PC-3 (cell line): ENCODE results near the gene ARHGEF38. TPM values are rescaled to one million over a fixed set of nuclear protein-coding genes. Genes with fewer than 3 reads are reported as not detected.
A peak's percentile ranks its signal among the peaks of the same experiment; 100 is the strongest.

Source experiments
- ATAC-seq: fragments of 200-7000 bp; cut with Tn5 transposase; 2 replicates; pipeline ENCODE4 v1.9.1; 2020; ENCODE audit warnings: mild to moderate bottlenecking, moderate library complexity
- BruUV-seq: library from RNA; stranded (reverse); fragments of 400-500 nt; replicated peaks from 2 replicates; lab custom pipeline; 2021; lab: Mats Ljungman, UMichigan
- CTCF ChIA-PET: fragments of 300-600 bp; sonication (Branson Sonifier 250); formaldehyde crosslinking; loops from one replicate; lab custom pipeline; 2022; ENCODE audit warnings: antibody characterized with exemption; lab: Charles Lee
- POLR2A ChIA-PET: fragments of 300-600 bp; sonication (Branson Sonifier 250); formaldehyde crosslinking; loops from one replicate; lab custom pipeline; 2022; ENCODE audit warnings: antibody characterized with exemption; ENCODE audit not compliant: unreplicated experiment; lab: Charles Lee
- DNase-seq: peaks from one replicate; pipeline ENCODE4 v3.0.0-alpha.2; 2015
- H2AFZ ChIP-seq: fragments of 300-600 bp; sonication (generic); 2 replicates; pipeline ENCODE4 v1.6.0; 2016; ENCODE audit warnings: antibody characterized with exemption, low read length
- H3F3A ChIP-seq: fragments of 300-600 bp; sonication (generic); one replicate; pipeline ENCODE4 v1.6.0; 2017; ENCODE audit warnings: antibody characterized with exemption, low read length, control low read depth, mild to moderate bottlenecking; ENCODE audit not compliant: unreplicated experiment
- H3K27ac ChIP-seq: fragments of 300-600 bp; sonication (generic); 2 replicates; pipeline ENCODE4 v1.5.1; 2016; ENCODE audit warnings: mild to moderate bottlenecking, low read length
- H3K27me3 ChIP-seq: fragments of 300-600 bp; sonication (generic); 2 replicates; pipeline ENCODE4 v1.6.1; 2016; ENCODE audit warnings: low read length, mixed read lengths
- H3K36me3 ChIP-seq: fragments of 300-600 bp; sonication (generic); 2 replicates; pipeline ENCODE4 v1.6.1; 2016; ENCODE audit warnings: low read depth, mixed run types, low read length, mixed read lengths
- H3K4me1 ChIP-seq: fragments of 300-600 bp; sonication (generic); 2 replicates; pipeline ENCODE4 v1.5.1; 2016; ENCODE audit warnings: low read length; ENCODE audit not compliant: insufficient read depth
- H3K4me2 ChIP-seq: fragments of 300-600 bp; sonication (generic); 2 replicates; pipeline ENCODE4 v1.6.0; 2016; ENCODE audit warnings: low read length
- H3K4me3 ChIP-seq: fragments of 300-600 bp; sonication (generic); 2 replicates; pipeline ENCODE4 v1.5.1; 2016; ENCODE audit warnings: mild to moderate bottlenecking, low read length, mixed read lengths
- H3K79me2 ChIP-seq: fragments of 300-600 bp; sonication (generic); 2 replicates; pipeline ENCODE4 v1.6.1; 2017; ENCODE audit warnings: low read length, mixed read lengths
- H3K9ac ChIP-seq: fragments of 300-600 bp; sonication (generic); 2 replicates; pipeline ENCODE4 v1.6.0; 2016; ENCODE audit warnings: mild to moderate bottlenecking, low read length
- H3K9me2 ChIP-seq: fragments of 300-600 bp; sonication (generic); replicated peaks from 2 replicates; pipeline ENCODE4 v1.6.1; 2016; ENCODE audit warnings: mixed run types, low read length, mixed read lengths
- H3K9me3 ChIP-seq: fragments of 300-600 bp; sonication (generic); 2 replicates; pipeline ENCODE4 v1.6.1; 2016; ENCODE audit warnings: low read length, mixed read lengths
- H4K20me1 ChIP-seq: fragments of 300-600 bp; sonication (generic); 2 replicates; pipeline ENCODE4 v1.6.1; 2016; ENCODE audit warnings: low read length, mixed read lengths
- CTCF ChIP-seq: fragments of 300-600 bp; sonication (generic); conservative IDR thresholded peaks from 2 replicates; pipeline ENCODE4 v1.5.1; 2017; ENCODE audit warnings: antibody characterized with exemption, low read depth, mild to moderate bottlenecking, low read length
- EZH2 ChIP-seq: fragments of 300-600 bp; sonication (generic); IDR thresholded peaks from one replicate; pipeline ENCODE4 v1.6.1; 2017; ENCODE audit warnings: antibody characterized with exemption, mild to moderate bottlenecking, low read length; ENCODE audit not compliant: unreplicated experiment
- EZH2phosphoT487 ChIP-seq: fragments of 300-600 bp; sonication (generic); IDR thresholded peaks from 2 replicates; pipeline ENCODE4 v1.6.1; 2018; ENCODE audit warnings: mild to moderate bottlenecking, antibody characterized with exemption, low read length, borderline replicate concordance
- intact Hi-C: fragments of 100-400 bp; cut with micrococcal nuclease; formaldehyde crosslinking; loops from 2 replicates; pipeline ENCODE4 v1.9.0; 2023
- total RNA-seq: library from RNA; depleted of rRNA; stranded (reverse); fragments of >200 nt; gene quantifications from 2 replicates; pipeline ENCODE4 v1.2.3, GENCODE V29; 2014

The ARHGEF38 gene
- total RNA-seq, 1 experiment from 2014 or later, result 2.0 TPM

- BruUV-seq, result no TSS peak
- H3K9me3 ChIP-seq, result no peaks in the 10 kb centered on the region
- DNase-seq (no peak), ATAC-seq (no peak)
- ChIA-PET POLR2A (interaction anchor here (0.6 kb wide), 1 partner anchor 146 kb away, joined by 3 read pairs; the partner anchor contains the start of gene ARHGEF38), CTCF (no interaction called here)
- 0 out of 2 replicates have a peak, but pooled peaks cover 2% of the 10 kb centered on the region for H3K4me1 ChIP-seq
- H3K9me2 ChIP-seq, result no peaks in the 10 kb centered on the region
- no peak overlapping the region for H3K4me3 ChIP-seq
- TF ChIP-seq EZH2, result no peak
- TF ChIP-seq CTCF, result no peak
- H3K4me2 ChIP-seq, result no peak overlapping the region
- no peak overlapping the region for H3K27ac ChIP-seq
- intact Hi-C loops, result no loop called here
- H3F3A ChIP-seq, result no peaks in the 10 kb centered on the region
- H3K27me3 ChIP-seq, result no peaks in the 10 kb centered on the region
- peaks cover 11% of the 10 kb centered on the region for H3K79me2 ChIP-seq
- no peaks in the 10 kb centered on the region for H4K20me1 ChIP-seq
- H3K36me3 ChIP-seq, result peaks cover 3% of the 10 kb centered on the region; the same call in 1 of the 2 replicates
- no peak overlapping the region for H2AFZ ChIP-seq
- no peak overlapping the region for H3K9ac ChIP-seq
Measured at GRCh38 chr4:105698607-105699006, 146.2 kb downstream of the ARHGEF38 start.

GRCh38 chr4:105707782-105708180 lies 155.4 kb downstream of the ARHGEF38 start:
- peaks cover 84% of the 10 kb centered on the region for H3K79me2 ChIP-seq
- no TSS peak for BruUV-seq
- POLR2A ChIA-PET, result interaction anchor here (0.6 kb wide), 1 partner anchor 90 kb away, joined by 3 read pairs; no protein-coding TSS in a partner anchor
- H3K27me3 ChIP-seq, result no peaks in the 10 kb centered on the region
- H4K20me1 ChIP-seq, result no peaks in the 10 kb centered on the region
- intact Hi-C loops, result loop anchor here (2.0 kb wide), 1 partner anchor 75 kb away; no protein-coding TSS in a partner anchor
- peak overlapping the region; percentile 96 for H2AFZ ChIP-seq
- no peaks in the 10 kb centered on the region for H3K9me2 ChIP-seq
- H3K4me2 ChIP-seq, result peak overlapping the region; percentile 86
- H3K4me1 ChIP-seq, result peaks cover 35% of the 10 kb centered on the region
- no peak for ATAC-seq
- peak overlapping the region; percentile 86 for H3K4me3 ChIP-seq
- TF ChIP-seq EZH2phosphoT487, result no peak
- no peak for TF ChIP-seq CTCF
- H3K27ac ChIP-seq, result peak overlapping the region; percentile 34; the same call in 1 of the 2 replicates
- H3K9me3 ChIP-seq, result no peaks in the 10 kb centered on the region
- DNase-seq, result no peak
- CTCF ChIA-PET, result no interaction called here
- peak overlapping the region; percentile 95 for H3K9ac ChIP-seq
- H3K36me3 ChIP-seq, result no peaks in the 10 kb centered on the region
- no peaks in the 10 kb centered on the region for H3F3A ChIP-seq

GRCh38 chr4:105708181-105709080 lies 156.0 kb downstream of the ARHGEF38 start, which contains the start of the genes GSTCD and INTS12:
TSS of gene GSTCD (plus strand) at chr4:105708784. CDS start at chr4:105717614, 8,830 bp downstream.
TSS of gene INTS12 (minus strand) at chr4:105708689. CDS start at chr4:105700005, 8,684 bp downstream.
- no peaks in the 10 kb centered on the region for H3F3A ChIP-seq
- DNase-seq (peak; percentile 91), ATAC-seq (peak; percentile 71)
- H3K27me3 ChIP-seq, result no peaks in the 10 kb centered on the region
- ChIA-PET POLR2A (interaction anchor here (0.6 kb wide), 1 partner anchor 91 kb away, joined by 3 read pairs; no protein-coding TSS in a partner anchor), CTCF (no interaction called here)
- H4K20me1 ChIP-seq, result no peaks in the 10 kb centered on the region
- TF ChIP-seq EZH2, result no peak
- no peak for TF ChIP-seq CTCF
- TF ChIP-seq EZH2phosphoT487, result no peak
- intact Hi-C loops, result loop anchor here (2.0 kb wide), 1 partner anchor 76 kb away; no protein-coding TSS in a partner anchor
- peak within 1 kb of the TSS; percentile 79 for H3K27ac ChIP-seq
- H3K9ac ChIP-seq, result peak within 1 kb of the TSS; percentile 95
- H3K4me3 ChIP-seq, result peak within 1 kb of the TSS; percentile 86
- no peaks in the 10 kb centered on the region for H3K36me3 ChIP-seq
- peak within 1 kb of the TSS; percentile 96 for H2AFZ ChIP-seq
- H3K9me3 ChIP-seq, result no peaks in the 10 kb centered on the region
- peaks cover 83% of the 10 kb centered on the region for H3K79me2 ChIP-seq
- TSS peak; percentile 75 for BruUV-seq
- no peaks in the 10 kb centered on the region for H3K9me2 ChIP-seq
- H3K4me2 ChIP-seq, result peak within 1 kb of the TSS; percentile 99
- H3K4me1 ChIP-seq, result peaks cover 41% of the 10 kb centered on the region
